ENCODE measurements around the gene ACTN2.

- no peak for TF ChIP-seq CTCF (IDR thresholded peaks at IDR 0.05)
- no peak for TF ChIP-seq POLR2A (IDR thresholded peaks at IDR 0.05)
Measured at GRCh38 chr1:236673289-236673919, 12.9 kb upstream of the ACTN2 start.

Data from tibial nerve (tissue), 3 donors.